Stimulated activated CD4-positive, alpha-beta T cell treated with anti-CD3 and anti-CD28 coated beads, TNF-alpha, amount 100 ng/mL, for 24 hours (primary cell): Measurements from ENCODE around the gene C11orf65.

Experiments used
- DNase-seq, 3 experiments: peaks; one replicate each; pipeline ENCODE4 v3.0.0-alpha.2; 2020; ENCODE audit warnings: low read depth in 3 of 3

C11orf65 gene

DNA sequence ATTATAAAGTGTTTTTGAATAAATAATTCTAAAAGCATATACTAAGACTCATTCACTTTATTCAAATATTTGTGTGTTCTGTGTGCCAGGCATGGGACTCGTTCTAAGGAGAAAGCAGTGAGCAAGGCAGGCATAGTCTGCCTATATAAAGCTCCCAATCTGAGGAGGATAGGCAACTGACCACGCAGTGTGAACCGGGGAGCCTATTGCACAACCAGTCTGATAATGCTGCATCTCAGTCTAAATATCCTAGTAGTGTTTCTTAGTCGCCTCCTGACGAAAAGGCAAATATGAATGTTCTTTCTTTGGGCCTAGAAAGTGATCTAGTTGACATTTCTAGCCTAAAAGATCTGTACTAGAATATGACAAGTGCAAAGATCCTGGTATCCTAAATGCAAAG is 98.3 kb downstream of the C11orf65 start:
- no peak for DNase-seq

DNA sequence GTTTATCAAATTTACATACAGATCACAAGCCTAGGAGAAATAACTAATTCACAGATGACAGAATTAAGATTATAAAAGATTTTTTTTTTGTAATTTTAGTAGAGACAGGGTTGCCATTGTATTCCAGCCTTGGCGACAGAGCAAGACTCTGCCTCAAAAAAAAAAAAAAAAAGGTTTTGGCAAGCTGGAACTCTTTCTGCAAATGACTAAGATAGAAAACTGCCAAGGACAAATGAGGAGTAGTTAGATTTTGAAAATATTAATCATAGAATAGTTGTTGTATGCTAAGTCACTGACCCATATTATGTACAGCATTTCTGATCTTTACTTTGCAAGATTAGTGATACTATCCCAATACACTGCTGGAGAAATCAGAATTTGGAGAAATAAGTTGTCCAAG is 99.2 kb downstream of the C11orf65 start:
- no peak for DNase-seq

DNA sequence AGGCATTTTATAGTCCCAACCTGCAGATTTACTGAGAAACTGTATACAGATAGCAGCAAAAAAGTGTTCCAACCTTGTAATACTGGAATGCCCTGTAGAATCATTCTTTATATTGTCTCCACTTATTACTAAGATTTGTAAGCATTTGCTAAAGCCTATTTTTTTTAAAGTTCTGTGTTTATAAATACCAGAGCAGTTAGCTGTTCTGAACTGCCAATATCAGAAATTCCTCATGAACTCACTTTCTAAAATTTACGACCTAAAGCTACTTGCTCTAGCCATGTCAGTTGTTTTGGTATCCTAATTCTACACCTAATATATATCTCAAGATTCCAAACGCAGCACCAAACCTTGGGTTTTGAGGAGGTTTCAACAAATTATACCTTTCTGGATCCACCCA is 103.2 kb downstream of the C11orf65 start:
- no peak for DNase-seq

DNA sequence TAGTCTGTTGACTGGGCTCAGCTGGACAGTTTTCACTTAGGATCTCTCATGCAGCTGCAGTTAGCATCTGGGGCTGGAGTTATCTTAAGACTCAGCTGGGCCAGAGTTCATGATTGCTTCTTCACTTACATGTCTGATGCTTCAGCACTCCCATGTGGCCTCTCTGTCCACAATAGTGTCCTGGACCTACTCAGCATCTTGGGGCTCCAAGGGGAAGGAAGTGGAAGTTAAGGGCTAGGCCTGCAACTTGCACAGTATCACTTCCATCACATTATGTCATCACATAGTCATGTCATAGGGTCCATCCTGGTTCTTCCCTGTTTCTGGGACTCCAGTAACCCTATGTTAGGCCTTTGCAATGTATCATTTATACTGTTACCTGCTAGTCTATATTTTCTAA is 115.9 kb downstream of the C11orf65 start:
- DNase-seq, result no peak

DNA sequence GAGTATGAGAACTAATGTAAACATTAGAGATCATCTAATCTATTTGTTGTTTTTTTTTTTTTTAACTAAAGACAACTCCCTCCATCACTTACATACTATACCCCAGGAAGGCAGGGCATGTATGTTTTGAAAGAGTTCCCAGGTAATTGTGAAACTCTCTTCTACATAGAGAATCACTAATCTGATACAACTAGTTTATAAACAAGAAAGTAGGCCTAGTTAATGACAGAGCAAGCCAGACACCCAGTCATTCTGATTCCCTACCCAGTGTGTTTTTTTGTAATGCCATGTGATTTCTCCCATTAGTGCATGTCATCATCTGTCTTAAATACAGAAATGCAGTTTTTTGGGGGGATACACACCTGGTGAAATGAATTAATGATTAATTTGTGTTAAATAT is 120.9 kb downstream of the C11orf65 start:
- DNase-seq, result no peak

DNA sequence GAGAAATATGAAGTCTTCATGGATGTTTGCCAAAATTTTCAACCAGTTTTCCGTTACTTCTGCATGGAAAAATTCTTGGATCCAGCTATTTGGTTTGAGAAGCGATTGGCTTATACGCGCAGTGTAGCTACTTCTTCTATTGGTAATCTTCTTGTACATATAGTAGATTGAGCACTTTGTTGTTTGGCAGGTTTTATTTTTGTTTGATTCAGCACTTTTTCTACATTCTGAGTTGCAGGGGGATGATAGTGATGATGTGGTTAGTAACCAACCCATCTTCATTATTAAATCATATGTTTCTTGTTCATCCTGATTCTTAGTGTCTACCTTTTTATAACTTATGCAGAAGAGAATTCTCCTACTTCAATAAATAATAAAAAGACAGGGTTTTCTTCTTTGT is 121.6 kb downstream of the C11orf65 start:
- no peak for DNase-seq

DNA sequence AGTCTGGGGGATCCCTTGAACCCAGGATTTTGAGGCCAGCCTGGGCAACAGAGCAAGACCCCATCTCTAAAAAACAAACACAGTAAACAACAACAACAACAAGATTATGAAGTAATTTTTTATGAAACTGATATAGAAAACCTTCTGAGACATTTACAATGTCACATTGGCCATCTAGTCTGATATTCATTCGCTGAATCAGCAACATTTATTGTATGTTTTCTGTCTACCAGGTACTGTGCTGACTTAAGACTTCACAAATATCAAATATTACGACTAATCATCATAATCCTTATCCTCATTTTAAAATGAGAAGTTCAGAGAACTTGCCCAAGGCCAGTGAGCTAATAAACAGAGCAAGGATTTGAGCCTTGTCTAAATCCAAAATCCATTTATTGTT is 123.6 kb downstream of the C11orf65 start:
- DNase-seq, result no peak

DNA sequence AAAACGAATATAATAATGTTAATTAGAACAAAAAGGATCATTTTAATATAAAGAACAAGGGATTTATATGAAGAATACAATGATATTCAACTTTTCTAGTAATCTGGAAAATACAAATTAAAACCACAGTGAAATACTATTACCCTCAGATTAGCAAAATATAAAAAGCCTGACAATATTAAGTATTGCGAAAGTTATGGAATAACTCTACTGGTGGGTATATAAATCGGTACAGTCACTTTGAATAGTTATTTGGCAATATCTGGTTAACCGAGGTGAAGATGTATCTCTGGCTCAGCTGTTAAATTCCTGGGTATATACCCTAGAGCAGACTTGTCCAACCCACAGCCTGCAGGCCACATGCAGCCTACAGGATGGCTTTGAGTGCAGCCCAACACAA is 125.7 kb downstream of the C11orf65 start:
- DNase-seq, result no peak

DNA sequence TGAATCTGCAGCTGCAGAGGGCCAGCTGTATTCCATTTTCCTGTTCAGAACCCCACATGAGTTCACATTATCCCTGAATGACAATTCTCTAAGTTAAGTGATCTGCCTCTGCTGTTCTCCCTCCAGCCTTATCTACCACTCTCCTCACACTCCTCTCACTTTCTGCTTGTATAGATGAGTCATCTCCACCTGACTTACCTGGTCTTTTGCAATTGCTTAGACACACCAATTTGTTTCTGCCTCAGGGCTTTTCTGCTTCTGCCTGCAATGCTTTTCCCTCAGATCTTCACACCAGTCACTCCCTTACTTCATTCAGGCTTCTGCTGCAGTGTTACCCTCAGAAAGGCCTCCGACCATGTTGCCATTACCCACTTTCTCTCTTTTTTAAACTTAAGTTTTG is 126.4 kb downstream of the C11orf65 start:
- no peak for DNase-seq

DNA sequence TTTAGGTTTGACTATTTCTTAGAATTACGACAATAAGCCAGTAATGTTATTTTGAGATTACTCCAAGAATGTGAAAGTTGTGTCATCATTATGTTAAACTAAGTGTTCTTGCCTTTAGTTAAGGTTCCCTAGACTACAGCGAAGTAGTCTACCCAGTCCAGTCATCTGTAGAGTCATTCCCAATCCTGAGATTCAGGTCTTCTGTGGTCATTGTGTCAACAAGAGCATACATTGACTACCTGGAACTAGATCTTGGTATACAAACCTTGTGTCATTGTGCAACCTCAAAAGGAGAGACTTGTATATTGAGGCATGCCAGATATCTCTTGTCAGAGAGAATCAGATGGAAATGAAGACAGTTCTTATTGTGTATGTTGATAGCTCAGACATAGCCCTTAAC is 128.6 kb downstream of the C11orf65 start:
- DNase-seq, result no peak

DNA sequence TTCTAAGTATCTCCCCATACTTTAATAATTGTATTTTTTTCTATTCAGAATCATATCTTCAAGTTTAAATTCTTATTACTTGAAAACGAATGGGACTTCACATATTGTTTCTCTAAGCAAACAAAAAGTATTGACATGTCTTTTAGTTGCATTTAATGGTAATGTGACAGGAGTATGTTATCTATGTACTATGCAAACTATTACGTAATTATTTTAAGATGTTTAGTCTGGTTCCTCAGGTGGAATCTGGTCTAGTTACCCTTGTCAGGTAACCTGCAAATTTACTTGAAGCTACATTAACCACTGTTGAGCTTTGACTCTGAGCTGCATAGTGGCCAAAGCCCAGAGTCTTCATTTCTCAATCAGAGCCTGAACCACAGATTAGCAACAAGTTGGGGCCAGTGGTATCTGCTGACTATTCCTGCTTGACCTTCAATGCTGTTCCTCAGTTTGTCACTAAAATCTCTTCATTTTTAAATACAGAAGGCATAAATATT is 133.9 kb downstream of the C11orf65 start:
- DNase-seq, result no peak
